ENCODE data around the gene ABCG1.

Gene ABCG1

DNA sequence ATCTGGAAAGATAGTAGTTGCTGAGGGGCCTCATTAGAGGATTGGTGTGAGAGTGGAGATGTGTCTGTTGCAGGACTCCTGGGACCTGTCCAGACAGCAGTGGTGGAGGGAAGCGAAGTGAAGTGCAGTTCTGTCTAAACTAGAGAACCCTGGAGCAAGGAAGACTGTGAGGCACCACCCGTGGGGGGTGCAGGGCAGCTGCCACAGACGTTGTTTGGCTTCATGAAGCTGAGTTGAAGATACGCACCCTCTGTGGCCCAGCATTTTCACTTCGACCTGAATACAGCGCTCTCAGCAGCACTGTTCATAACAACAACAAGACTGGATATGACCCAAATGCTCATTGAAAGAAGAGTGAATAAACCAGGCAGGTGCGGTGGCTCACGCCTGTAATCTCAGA, 29.3 kb downstream of the ABCG1 start:
- DNase-seq (ENCODE audit: extremely low spot score, insufficient read length, low read depth): no peak
- no peak for FAIRE-seq

DNA sequence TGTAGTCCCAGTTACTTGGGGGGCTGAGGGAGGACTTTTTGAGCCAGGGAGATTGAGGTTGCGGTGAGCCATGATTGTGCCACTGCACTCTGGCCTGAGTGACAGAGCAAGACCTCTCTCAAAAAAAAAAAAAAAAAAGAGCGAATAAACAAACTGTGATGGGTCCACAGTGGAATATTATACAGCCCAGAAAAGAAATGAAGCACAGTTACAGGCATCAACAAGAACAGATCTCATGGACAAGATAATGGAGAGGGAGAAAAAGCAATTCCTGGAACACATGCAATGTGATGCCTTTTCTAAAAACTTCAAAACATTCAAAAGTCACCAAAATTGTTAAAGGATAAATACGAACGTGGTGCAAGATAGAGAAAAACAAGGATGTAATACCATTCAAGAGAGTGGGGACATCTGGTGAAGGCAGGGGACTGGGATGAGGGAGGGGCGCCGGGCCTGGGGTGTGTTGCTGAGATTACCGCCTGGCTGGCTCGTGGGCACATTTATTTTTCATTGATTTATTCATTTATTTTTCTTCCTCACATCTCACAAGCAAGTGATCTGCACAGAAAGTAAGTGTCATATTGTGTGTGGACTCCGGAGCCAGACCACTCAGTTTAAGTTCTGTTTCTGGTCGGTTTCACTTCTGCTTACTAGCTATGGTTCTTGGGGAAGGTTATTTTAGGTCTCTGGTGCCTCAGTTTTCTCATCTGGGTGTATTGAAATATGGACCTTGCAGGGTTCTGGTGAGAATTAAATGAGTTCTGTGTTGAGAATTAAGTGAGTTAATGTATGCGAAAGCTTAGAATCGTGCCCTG, 30.1 kb downstream of the ABCG1 start:
- peak; percentile 58 for DNase-seq (ENCODE audit: extremely low spot score, insufficient read length, low read depth)
- peak; percentile 98 for FAIRE-seq

DNA sequence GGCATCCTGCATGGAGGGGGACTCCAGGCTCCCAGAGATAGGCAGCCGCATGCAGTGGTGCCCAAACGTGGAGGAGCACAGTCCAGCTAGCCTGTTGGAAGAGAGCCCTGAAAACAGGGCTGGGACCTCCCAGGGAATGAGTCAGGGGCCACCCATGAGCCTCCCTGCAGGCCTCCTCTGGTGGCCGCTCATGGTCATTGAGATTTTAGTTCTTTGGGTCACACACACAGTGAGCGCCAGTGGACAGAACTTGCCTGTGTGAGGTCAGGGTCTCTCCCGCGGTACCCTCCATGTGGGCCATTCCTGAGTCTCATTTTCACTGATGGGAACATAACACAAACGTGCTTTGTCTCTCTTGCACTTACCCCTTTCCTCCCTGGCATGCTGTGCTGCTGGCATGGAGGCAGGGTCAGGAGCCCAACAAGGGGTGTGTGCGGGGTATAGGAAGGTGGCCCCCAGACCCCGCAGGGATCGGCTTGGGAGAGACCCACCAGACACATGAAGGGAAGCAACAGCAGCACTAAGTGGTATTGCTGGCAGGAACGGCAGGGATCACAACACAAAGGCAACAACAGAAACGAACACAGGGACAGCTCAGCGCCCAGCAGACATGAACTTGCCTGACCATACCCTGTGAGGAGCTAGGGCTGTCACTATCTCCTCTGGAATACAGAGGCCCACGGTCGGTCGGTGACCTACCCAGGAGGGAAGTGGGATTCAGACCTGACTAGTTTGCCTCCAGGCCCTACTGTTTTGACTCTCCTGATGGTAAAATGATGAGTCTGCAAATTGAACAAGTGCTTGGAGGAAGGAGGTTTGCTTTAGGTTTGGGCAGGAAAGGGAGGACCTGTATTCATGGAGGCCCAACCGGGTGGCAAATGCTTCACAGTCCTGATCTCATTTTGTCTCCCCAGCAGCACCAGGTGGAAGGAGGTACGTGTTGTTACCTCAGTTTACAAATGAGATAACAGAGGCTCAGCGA, 31.8 kb downstream of the ABCG1 start:
- FAIRE-seq: no peak
- DNase-seq (ENCODE audit: extremely low spot score, insufficient read length, low read depth): no peak

DNA sequence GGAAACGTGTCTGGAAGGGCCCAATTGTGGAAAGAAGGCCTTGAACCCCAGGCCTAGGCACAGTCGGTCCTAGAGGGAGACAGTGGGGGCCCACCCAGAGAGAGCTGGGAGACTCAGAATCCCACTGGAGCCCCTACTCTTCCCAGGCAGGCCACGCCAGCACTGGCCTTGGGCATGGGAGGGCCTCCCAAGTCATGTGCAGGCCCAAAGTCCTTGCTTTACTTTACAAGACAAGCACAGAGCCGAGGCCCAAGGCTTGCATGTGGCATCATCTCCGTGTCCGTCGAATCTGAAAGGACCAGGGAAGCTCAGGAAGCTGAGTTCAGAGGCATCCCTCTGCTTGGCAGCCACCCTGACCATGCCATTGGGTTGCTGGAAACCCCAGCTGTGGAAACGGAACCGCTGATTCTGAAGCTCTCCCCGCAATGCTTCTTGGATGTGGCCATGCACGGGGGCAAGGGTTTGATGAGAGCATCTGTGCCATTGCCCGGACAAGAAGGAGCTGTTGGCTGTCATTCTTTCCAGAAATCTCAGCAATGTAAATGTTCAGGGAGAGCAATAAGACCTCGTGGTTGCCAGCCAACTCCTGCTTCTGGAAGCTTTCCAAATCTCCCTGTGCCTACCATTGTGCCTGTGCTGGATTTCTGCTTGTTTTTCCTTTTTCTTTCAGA, 32.8 kb downstream of the ABCG1 start:
- DNase-seq (ENCODE audit: extremely low spot score, insufficient read length, low read depth) (no peak), FAIRE-seq (no peak)

DNA sequence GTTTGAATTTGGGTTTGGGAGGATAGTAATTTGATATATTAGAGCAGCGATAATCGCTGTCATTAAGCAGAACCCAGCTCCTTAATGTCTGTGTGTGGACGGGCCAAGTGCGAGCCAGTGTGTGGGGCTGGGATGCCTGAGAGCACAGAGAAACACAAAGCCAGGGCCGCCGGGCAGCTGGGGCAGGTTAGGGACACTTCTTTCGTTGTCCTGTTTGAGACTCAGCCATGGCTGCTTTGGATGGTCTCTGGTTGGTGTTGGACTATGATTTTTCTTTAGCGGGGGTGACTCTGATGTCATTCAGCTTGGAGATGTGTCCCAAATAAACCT, 33.4 kb downstream of the ABCG1 start:
- FAIRE-seq: no peak

DNA sequence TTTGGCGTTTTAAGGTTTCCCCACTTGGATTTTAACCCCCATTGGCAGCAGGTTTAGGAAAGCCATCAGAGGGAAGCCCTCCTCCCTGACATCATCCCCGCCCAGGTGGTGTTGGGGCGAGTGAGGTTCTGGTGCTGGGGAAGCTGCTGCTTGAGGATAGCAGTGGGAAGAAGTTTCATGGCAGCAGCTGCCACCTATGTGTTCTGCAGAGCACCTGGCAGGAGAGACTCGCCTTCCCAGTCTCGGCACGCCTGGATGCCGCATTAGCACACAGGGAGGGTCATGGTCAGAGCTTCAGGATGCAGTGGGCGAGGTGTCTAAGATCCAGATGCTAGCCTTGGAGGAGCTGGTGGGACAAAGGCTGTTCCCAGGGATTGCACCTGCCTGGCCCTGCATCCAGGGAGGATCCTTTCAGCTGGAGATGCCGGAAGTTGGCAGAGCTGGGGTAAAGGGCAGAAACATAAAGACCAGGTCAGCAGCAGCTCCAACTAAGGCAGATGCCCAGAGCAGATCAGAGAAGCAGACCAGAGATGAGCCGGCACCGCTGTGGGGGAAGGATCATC, 33.9 kb downstream of the ABCG1 start:
- FAIRE-seq (no peak), DNase-seq (ENCODE audit: extremely low spot score, insufficient read length, low read depth) (no peak)

More for the DNA sequence above, 33.4 kb downstream of the ABCG1 start:
- DNase-seq (ENCODE audit: extremely low spot score, insufficient read length, low read depth): no peak

DNA sequence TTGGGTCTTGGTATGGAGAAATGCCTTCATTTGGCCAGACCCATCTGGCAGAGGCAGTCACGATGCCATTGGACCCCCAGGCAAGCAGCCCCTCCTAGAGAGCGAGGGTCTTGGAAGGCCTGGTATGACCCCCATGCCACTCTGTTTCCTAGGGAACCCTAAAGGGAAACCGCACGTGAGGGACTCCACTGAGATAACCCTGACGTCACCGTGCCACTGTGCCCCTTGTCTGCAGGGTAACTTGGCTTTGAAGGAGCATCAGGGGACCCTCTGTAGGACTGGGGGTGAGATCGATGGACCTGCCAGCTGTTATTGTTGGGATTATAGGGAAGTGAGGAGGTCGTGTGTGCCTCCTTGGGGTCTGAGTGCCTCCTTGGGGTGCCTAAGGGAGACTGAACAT, 34.5 kb downstream of the ABCG1 start:
- no peak for DNase-seq (ENCODE audit: extremely low spot score, insufficient read length, low read depth)
- FAIRE-seq: no peak

DNA sequence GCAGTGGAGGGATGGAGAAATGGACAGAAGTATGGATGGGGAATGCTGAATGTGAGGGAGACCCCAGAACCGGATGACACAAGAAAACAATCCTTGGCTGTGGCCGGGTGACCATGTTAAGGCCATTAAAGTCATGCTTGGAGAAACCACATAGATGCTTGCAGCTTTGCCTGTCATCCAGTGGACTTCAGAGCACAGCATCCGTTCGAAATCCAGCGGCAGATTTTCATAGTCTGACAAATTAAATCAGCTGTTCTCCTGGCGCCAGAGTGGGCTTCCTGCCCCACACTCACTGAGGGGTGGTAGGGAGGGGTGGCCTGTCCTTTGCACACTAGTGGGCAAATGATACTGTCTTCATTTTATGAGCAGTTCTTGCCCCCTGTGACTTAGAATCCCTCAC, 35.1 kb downstream of the ABCG1 start:
- DNase-seq (ENCODE audit: extremely low spot score, insufficient read length, low read depth) (no peak), FAIRE-seq (no peak)

DNA sequence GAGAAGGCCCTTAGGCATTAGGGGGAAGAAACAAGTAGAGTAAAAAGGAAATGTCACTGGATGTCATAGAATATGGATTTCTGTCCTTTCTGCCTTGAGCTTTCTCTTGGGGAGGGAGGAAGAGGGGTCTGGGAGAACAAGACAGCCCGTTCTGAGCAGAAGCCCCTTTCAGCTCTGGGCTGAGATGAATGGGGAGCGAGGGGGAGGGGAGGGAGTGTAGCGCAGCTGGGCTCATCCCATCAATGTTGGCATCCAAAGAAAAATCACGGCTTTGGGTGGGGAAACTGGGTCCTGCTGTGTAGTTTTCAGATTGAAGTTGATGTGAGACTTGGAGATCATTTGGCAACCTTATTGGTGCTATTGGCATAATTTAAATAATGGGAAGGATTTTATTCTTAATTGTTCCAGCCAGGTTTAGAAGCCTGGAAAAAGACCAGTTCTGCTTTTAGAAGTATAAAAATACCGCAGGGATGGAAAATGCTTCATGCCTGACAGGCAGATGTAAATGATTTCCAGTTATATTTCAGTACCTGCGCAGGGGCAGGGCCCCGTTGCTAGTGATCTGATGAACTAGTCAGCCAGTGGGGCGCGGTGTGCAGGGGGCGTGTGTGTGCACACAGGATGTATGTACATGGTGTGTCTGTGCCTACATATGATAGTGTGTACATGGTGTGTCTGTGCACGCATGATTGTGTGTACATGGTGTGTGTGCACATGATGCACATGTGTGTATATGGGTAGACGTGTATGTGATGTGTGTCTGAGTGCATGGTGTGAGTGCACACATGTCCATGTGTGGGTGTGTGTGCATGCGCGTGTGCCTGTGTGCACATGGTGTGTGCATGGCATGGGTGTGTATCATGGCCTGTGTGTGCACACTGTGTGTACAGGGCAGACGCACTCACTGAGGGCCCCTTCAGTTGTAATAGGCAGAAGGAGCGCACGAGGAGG, 36.0 kb downstream of the ABCG1 start:
- FAIRE-seq (no peak), DNase-seq (ENCODE audit: extremely low spot score, insufficient read length, low read depth) (no peak)

DNA sequence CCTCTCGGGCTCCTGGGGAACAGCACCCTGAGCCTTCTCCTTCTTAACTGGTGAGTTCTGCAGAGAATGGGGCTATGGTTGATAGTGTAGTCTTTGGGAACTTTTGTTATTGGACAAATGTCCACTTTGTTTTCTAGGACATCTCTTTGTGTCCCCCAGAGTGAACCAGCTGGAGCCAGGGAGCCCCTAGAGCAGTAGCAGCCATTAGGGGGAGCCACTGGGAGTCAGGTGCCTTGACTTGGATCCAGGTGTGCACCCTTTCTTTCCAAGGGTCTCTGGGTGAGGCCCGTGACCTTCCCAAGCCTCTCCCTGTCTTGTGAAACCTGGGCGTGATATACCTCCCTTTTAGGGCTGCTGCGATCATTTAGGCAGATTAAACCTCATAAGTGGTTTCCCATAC, 36.9 kb downstream of the ABCG1 start:
- DNase-seq (ENCODE audit: extremely low spot score, insufficient read length, low read depth) (no peak), FAIRE-seq (no peak)

DNA sequence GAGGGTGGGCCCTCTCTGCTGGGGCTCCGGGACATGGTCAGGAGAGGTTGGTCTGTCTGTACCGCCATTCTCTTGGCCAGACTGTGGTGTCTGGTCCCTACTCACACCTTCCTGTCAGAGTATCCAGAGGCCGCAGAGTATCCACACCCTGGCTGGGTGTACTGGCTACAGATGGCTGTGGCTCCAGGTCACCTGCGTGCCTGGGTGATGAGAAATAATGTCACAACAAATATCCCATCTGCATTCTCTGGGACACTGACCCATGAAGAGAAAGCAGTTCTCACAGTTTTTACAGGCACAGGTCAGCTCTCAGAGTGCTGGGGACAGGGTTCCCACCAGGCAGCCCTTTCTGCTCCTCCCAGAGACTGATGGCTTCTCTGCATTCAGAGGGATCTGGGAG, 37.4 kb downstream of the ABCG1 start:
- DNase-seq (ENCODE audit: extremely low spot score, insufficient read length, low read depth): no peak
- no peak for FAIRE-seq

DNA sequence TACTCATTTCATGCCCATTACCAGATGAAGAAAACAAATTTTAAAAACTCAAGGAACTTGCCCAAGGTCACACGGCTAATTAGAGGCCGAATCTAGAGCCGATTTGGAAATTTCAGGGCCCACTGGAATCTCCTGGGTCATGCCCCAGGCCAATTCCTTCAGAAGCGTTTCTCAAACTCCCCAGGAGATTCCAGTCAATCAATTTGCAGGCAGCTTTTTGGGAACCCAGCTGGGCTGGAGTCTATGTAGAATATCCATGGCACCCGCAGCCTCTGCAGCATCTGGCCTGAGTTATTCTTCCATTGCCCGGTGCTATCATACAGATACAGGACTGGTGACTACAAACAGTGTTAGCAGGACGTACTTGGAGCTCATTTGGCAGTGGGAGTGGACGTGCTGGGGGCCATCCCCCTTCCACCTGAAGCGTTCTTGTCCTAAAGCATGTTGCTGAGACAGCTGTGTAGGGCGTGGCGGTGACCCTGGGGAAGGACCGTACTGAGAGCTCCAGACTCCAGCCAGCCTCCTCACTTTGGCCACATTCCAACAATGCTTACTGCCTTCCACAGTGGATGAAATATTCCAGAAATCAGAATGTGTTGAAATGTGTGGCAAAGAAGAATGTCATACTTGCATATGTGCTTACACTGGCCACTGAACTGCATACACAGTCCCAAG, 38.3 kb downstream of the ABCG1 start:
- DNase-seq (ENCODE audit: extremely low spot score, insufficient read length, low read depth): no peak
- no peak for FAIRE-seq

DNA sequence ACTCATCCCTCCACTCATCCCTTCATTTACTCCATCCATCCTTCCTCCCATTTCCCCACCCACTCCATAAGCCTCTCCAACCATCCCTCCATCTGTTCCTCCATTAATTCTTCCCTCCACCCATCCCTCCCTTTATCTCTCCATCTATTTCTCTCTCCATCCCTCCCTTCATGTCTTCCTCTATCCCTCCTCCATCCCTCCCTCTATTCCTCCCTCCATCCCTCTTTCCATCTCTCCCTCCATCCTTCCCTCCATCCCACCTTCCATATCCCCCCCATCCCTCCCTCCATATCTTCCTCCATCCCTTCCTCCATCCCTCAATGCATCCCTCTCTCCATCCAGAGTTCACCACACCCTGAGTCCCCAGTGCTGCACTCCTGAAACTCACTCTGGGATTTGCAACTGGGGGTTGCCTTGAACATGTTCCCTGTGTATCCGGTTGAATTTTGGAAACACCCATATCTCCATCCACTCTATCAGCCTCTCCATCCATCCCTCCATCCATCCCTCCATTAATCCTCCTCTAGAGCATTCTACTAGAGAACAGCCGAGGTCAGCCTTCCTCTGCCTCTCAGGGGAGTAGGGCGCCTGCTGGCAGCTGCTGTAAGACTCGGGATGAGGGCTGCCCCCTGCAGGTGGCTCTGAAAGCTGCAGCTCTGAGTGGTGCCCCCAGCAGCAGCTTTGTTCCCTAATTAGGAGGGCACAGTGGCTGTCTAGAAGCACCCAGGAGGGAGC, 39.4 kb downstream of the ABCG1 start:
- peak; percentile 84 for FAIRE-seq

DNA sequence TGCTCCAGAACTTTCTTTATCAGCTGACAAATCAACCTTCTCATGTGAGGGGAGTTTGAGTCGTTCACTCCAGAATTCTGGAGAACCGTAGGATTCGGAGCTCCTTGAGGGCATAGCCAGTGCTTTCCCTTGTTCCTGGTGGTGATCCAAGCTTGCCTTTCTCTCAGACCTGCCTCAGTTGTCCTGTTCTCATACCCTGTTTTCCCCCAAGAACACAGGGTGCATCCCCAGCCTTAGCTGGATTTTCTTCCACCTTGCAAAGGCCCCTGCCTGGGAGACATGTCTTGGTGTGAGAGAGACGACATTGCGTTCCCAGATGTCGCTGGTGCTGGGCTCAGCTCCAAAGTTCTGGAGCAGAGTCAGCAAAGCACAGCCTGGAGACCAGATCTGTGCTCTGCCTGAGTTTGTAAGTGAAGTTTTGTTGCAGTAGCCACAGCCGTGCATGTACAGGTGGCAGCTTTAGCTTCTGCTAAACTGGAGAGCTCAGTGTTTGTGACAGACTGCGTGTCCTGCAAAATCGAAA, 40.0 kb downstream of the ABCG1 start:
- FAIRE-seq: no peak
- DNase-seq (ENCODE audit: extremely low spot score, insufficient read length, low read depth): no peak

More for the DNA sequence above, 39.4 kb downstream of the ABCG1 start:
- DNase-seq (ENCODE audit: extremely low spot score, insufficient read length, low read depth): peak; percentile 82

DNA sequence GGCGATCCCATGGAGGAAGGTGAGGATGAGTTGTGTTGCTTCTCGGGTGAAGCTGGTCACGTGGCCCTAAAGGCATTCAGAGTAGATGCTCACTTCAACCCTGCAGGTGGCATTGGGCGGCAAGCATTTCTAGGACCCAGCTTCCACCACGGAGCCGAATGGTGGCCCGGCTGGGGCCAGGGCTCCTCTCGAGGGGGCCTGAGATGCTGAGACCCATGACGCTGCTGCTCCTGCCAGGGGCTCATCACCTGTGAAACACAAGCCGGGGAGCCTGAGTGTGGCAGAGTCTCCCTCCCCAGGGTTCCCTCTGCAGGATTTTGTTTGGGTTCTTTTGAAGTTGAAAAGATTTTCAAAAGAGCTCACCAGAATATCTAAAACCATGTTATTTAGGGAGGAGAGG, 41.2 kb downstream of the ABCG1 start:
- no peak for FAIRE-seq
- DNase-seq (ENCODE audit: extremely low spot score, insufficient read length, low read depth): no peak

DNA sequence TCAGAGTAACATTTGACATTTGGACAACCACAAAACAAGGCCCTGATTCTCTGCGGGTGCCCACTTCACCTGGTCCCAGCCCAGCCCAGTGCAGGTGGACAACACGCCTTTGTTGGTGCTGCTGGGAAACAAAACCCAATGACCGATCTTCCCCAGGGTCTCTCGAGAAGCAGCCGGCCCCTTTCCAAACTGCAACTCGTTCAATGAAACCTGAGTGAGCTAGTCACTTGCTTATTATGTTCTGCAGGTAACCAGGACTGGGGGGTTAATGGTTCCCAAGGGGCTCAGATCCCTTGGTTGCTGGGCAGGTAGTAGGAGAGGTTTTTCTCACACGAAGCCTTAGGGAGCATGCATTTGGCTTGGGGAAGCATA, 42.9 kb downstream of the ABCG1 start:
- FAIRE-seq (no peak), DNase-seq (ENCODE audit: extremely low spot score, insufficient read length, low read depth) (no peak)

DNA sequence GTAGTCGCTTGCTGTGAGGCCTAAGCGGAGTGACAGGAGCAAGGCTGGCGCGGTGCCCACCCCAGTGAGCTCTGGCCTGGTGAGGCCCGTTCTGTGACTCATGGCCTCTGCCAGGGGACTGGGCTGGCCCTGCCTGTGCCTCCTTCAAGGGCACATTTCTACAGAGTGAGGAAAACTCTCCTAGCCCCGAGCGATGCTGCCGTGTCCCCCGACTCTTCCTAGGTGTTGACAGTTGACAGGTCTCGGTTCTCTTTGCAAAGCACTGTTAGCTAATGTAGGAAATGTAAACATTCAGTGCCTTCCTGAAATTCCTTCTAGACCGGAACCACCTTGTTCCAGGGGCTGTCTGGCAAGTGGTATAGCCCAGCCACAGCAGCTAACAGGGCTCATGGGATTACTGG, 43.9 kb downstream of the ABCG1 start:
- no peak for FAIRE-seq
- DNase-seq (ENCODE audit: extremely low spot score, insufficient read length, low read depth): no peak

DNA sequence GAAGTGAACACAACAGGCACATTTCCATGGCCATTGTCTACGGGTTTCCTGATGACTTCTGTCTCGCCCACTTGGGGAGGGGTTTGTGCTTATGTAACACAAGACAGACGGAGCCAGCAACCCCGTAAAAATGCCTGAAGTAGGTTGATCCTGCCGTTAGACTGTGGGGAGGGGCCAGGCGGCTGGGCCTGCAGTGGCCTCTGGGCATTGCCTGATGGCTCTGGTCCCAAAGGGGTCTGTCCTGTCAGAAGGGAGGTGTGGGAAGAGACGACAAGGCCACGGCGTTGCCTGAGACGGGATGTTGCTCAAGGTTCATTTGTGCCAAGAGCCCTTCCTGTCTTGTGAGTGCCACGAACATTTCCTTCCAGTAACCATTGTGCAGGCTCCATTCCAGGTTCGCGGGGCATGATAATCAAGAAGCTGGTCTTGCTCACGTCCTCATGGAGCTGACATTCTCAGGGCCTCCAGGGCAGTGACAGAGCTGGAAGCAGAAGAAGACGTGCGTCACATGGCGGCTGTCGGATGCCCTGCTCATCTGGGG, 44.7 kb downstream of the ABCG1 start:
- DNase-seq (ENCODE audit: extremely low spot score, insufficient read length, low read depth): no peak

More for the DNA sequence above, 44.7 kb downstream of the ABCG1 start:
- no peak for FAIRE-seq

Measured in GM18507 (cell line).